ENCODE measurements around the gene EFNA4. TPM values are rescaled to one million over a fixed set of nuclear protein-coding genes. Genes with fewer than 3 reads are reported as not detected.

EFNA4 gene
- total and polyA plus RNA-seq, 2 of the 8 experiments (the other 6 are each of a cell fraction or from before 2014, with no cell fraction given), result 21.9 to 23.9 TPM

- 0 out of 2 replicates have a peak, but pooled peaks have one; percentile 4 for TF ChIP-seq MAX (IDR thresholded peaks at IDR 0.05)
- TF ChIP-seq SIN3A (conservative IDR thresholded peaks at IDR 0.05 in 1 of 2, IDR thresholded peaks at IDR 0.05 in 1 of 2; ENCODE audit: low read depth in 1 of 2, low read length in 2 of 2), result peak in 1 of 2 experiments; percentile 45; a peak in 1 of 4 replicates
Measured at GRCh38 chr1:155079487-155080311, 16.2 kb downstream of the EFNA4 start (continued).

All from H1 (cell line).